ENCODE measurements around the gene ATOSB.
A peak's percentile ranks its signal among the peaks of the same experiment; 100 is the strongest.

Gene ATOSB

GRCh38 chr9:35112257-35113020 lies 3.2 kb downstream of the ATOSB start:
- H3K9me3 ChIP-seq (ENCODE audit: control insufficient read depth in 2 of 2, low read length in 2 of 2) = no peaks in the 10 kb centered on the region
- H3K9ac ChIP-seq (ENCODE audit: low read length in 2 of 2) = peak overlapping the region; percentile 63 to 72
- peaks cover 0 to 7% of the 10 kb centered on the region in 2 donors for H3K36me3 ChIP-seq (ENCODE audit: control insufficient read depth in 2 of 2, insufficient read depth in 2 of 2, low read length in 2 of 2)
- H3K4me1 ChIP-seq (ENCODE audit: control insufficient read depth, insufficient read depth, low read length) = peaks cover 61% of the 10 kb centered on the region
- no peaks in the 10 kb centered on the region for H3K27me3 ChIP-seq (ENCODE audit: control insufficient read depth in 1 of 2, insufficient read depth in 2 of 2, low read length in 2 of 2)
- H3K27ac ChIP-seq (ENCODE audit: low read length) = peak overlapping the region; percentile 82
- H3K4me3 ChIP-seq (ENCODE audit: low read length in 2 of 2) = peak overlapping the region in 1 of 2 donors; percentile 63

GRCh38 chr9:35111001-35111933 lies 4.4 kb downstream of the ATOSB start:
- peak overlapping the region; percentile 79 to 91 for H3K9ac ChIP-seq (ENCODE audit: low read length in 2 of 2)
- H3K36me3 ChIP-seq (ENCODE audit: control insufficient read depth in 2 of 2, insufficient read depth in 2 of 2, low read length in 2 of 2) = peaks cover 4 to 14% of the 10 kb centered on the region in 2 donors
- peak overlapping the region; percentile 90 for H3K27ac ChIP-seq (ENCODE audit: low read length)
- H3K4me1 ChIP-seq (ENCODE audit: control insufficient read depth, insufficient read depth, low read length) = peaks cover 56% of the 10 kb centered on the region
- no peaks in the 10 kb centered on the region for H3K9me3 ChIP-seq (ENCODE audit: control insufficient read depth in 2 of 2, low read length in 2 of 2)
- H3K27me3 ChIP-seq (ENCODE audit: control insufficient read depth in 1 of 2, insufficient read depth in 2 of 2, low read length in 2 of 2) = no peaks in the 10 kb centered on the region
- peak overlapping the region; percentile 83 to 88 for H3K4me3 ChIP-seq (ENCODE audit: low read length in 2 of 2)

- no peaks in the 10 kb centered on the region for H3K9me3 ChIP-seq (ENCODE audit: control insufficient read depth in 2 of 2, low read length in 2 of 2)
- peaks cover 10 to 23% of the 10 kb centered on the region in 2 donors for H3K36me3 ChIP-seq (ENCODE audit: control insufficient read depth in 2 of 2, insufficient read depth in 2 of 2, low read length in 2 of 2)
- peak overlapping the region; percentile 90 for H3K27ac ChIP-seq (ENCODE audit: low read length)
- no peaks in the 10 kb centered on the region for H3K27me3 ChIP-seq (ENCODE audit: control insufficient read depth in 1 of 2, insufficient read depth in 2 of 2, low read length in 2 of 2)
- peak overlapping the region; percentile 79 to 91 for H3K9ac ChIP-seq (ENCODE audit: low read length in 2 of 2)
- peak overlapping the region; percentile 83 to 88 for H3K4me3 ChIP-seq (ENCODE audit: low read length in 2 of 2)
- H3K4me1 ChIP-seq (ENCODE audit: control insufficient read depth, insufficient read depth, low read length) = peaks cover 50% of the 10 kb centered on the region
Measured at GRCh38 chr9:35110327-35110761, 5.3 kb downstream of the ATOSB start.

- Histone ChIP-seq H3K9me3 (ENCODE audit: control insufficient read depth in 2 of 2, low read length in 2 of 2) (no peaks in the 10 kb centered on the region), H3K9ac (ENCODE audit: low read length in 2 of 2) (no peak overlapping the region), H3K27ac (ENCODE audit: low read length) (no peak overlapping the region), H3K36me3 (ENCODE audit: control insufficient read depth in 2 of 2, insufficient read depth in 2 of 2, low read length in 2 of 2) (peaks cover 14 to 33% of the 10 kb centered on the region in 2 donors), H3K4me1 (ENCODE audit: control insufficient read depth, insufficient read depth, low read length) (peaks cover 39% of the 10 kb centered on the region), H3K27me3 (ENCODE audit: control insufficient read depth in 1 of 2, insufficient read depth in 2 of 2, low read length in 2 of 2) (no peaks in the 10 kb centered on the region), H3K4me3 (ENCODE audit: low read length in 2 of 2) (no peak overlapping the region)
Measured at GRCh38 chr9:35108946-35109575, 6.6 kb downstream of the ATOSB start.

GRCh38 chr9:35108461-35108860 lies 7.2 kb downstream of the ATOSB start:
- H3K4me1 ChIP-seq (ENCODE audit: control insufficient read depth, insufficient read depth, low read length) = peaks cover 40% of the 10 kb centered on the region
- no peak overlapping the region for H3K9ac ChIP-seq (ENCODE audit: low read length in 2 of 2)
- no peak overlapping the region for H3K27ac ChIP-seq (ENCODE audit: low read length)

GRCh38 chr9:35107297-35108290 lies 8.1 kb downstream of the ATOSB start:
- no peaks in the 10 kb centered on the region for H3K9me3 ChIP-seq (ENCODE audit: control insufficient read depth in 2 of 2, low read length in 2 of 2)
- no peak overlapping the region for H3K9ac ChIP-seq (ENCODE audit: low read length in 2 of 2)
- H3K4me1 ChIP-seq (ENCODE audit: control insufficient read depth, insufficient read depth, low read length) = peaks cover 40% of the 10 kb centered on the region
- H3K4me3 ChIP-seq (ENCODE audit: low read length in 2 of 2) = no peak overlapping the region
- H3K27me3 ChIP-seq (ENCODE audit: control insufficient read depth in 1 of 2, insufficient read depth in 2 of 2, low read length in 2 of 2) = no peaks in the 10 kb centered on the region
- H3K36me3 ChIP-seq (ENCODE audit: control insufficient read depth in 2 of 2, insufficient read depth in 2 of 2, low read length in 2 of 2) = peaks cover 14 to 33% of the 10 kb centered on the region in 2 donors
- no peak overlapping the region for H3K27ac ChIP-seq (ENCODE audit: low read length)

More at GRCh38 chr9:35108461-35108860, 7.2 kb downstream of the ATOSB start:
- Histone ChIP-seq H3K4me3 (ENCODE audit: low read length in 2 of 2) (no peak overlapping the region), H3K9me3 (ENCODE audit: control insufficient read depth in 2 of 2, low read length in 2 of 2) (no peaks in the 10 kb centered on the region), H3K27me3 (ENCODE audit: control insufficient read depth in 1 of 2, insufficient read depth in 2 of 2, low read length in 2 of 2) (no peaks in the 10 kb centered on the region), H3K36me3 (ENCODE audit: control insufficient read depth in 2 of 2, insufficient read depth in 2 of 2, low read length in 2 of 2) (peaks cover 14 to 33% of the 10 kb centered on the region in 2 donors)

- Histone ChIP-seq H3K36me3 (ENCODE audit: control insufficient read depth in 2 of 2, insufficient read depth in 2 of 2, low read length in 2 of 2) (peaks cover 14 to 35% of the 10 kb centered on the region in 2 donors), H3K4me3 (ENCODE audit: low read length in 2 of 2) (no peak overlapping the region), H3K4me1 (ENCODE audit: control insufficient read depth, insufficient read depth, low read length) (peaks cover 43% of the 10 kb centered on the region), H3K9ac (ENCODE audit: low read length in 2 of 2) (no peak overlapping the region), H3K27ac (ENCODE audit: low read length) (peak overlapping the region; percentile 11), H3K9me3 (ENCODE audit: control insufficient read depth in 2 of 2, low read length in 2 of 2) (no peaks in the 10 kb centered on the region), H3K27me3 (ENCODE audit: control insufficient read depth in 1 of 2, insufficient read depth in 2 of 2, low read length in 2 of 2) (no peaks in the 10 kb centered on the region)
Measured at GRCh38 chr9:35106343-35106730, 9.3 kb downstream of the ATOSB start.

- H3K27ac ChIP-seq (ENCODE audit: low read length) = peak overlapping the region; percentile 11
- peaks cover 42% of the 10 kb centered on the region for H3K4me1 ChIP-seq (ENCODE audit: control insufficient read depth, insufficient read depth, low read length)
- H3K27me3 ChIP-seq (ENCODE audit: control insufficient read depth in 1 of 2, insufficient read depth in 2 of 2, low read length in 2 of 2) = no peaks in the 10 kb centered on the region
- no peaks in the 10 kb centered on the region for H3K9me3 ChIP-seq (ENCODE audit: control insufficient read depth in 2 of 2, low read length in 2 of 2)
- H3K36me3 ChIP-seq (ENCODE audit: control insufficient read depth in 2 of 2, insufficient read depth in 2 of 2, low read length in 2 of 2) = peaks cover 14 to 40% of the 10 kb centered on the region in 2 donors
- H3K9ac ChIP-seq (ENCODE audit: low read length in 2 of 2) = no peak overlapping the region
- H3K4me3 ChIP-seq (ENCODE audit: low read length in 2 of 2) = no peak overlapping the region
Measured at GRCh38 chr9:35105571-35106342, 9.9 kb downstream of the ATOSB start.

- no peak overlapping the region for H3K4me3 ChIP-seq (ENCODE audit: low read length in 2 of 2)
- no peak overlapping the region for H3K9ac ChIP-seq (ENCODE audit: low read length in 2 of 2)
- H3K27me3 ChIP-seq (ENCODE audit: control insufficient read depth in 1 of 2, insufficient read depth in 2 of 2, low read length in 2 of 2) = no peaks in the 10 kb centered on the region
- no peaks in the 10 kb centered on the region for H3K9me3 ChIP-seq (ENCODE audit: control insufficient read depth in 2 of 2, low read length in 2 of 2)
- H3K27ac ChIP-seq (ENCODE audit: low read length) = no peak overlapping the region
- peaks cover 20 to 46% of the 10 kb centered on the region in 2 donors for H3K36me3 ChIP-seq (ENCODE audit: control insufficient read depth in 2 of 2, insufficient read depth in 2 of 2, low read length in 2 of 2)
- H3K4me1 ChIP-seq (ENCODE audit: control insufficient read depth, insufficient read depth, low read length) = peaks cover 36% of the 10 kb centered on the region
Measured at GRCh38 chr9:35105126-35105525, 10.5 kb downstream of the ATOSB start.

Data from stomach smooth muscle (tissue), 2 donors.